HG02840 (cell line): ENCODE results near the gene CIAPIN1.

ENCODE experiments used
- ATAC-seq: cut with Tn5 transposase; IDR thresholded peaks from one replicate; pipeline ENCODE4 v1.9.1; 2021; ENCODE audit warnings: mild to moderate bottlenecking, moderate library complexity, moderate number of reproducible peaks; ENCODE audit not compliant: unreplicated experiment, low FRiP score

CIAPIN1 gene

GRCh38 chr16:57387598-57388354, 59.4 kb downstream of the CIAPIN1 start:
- no peak for ATAC-seq

DNA sequence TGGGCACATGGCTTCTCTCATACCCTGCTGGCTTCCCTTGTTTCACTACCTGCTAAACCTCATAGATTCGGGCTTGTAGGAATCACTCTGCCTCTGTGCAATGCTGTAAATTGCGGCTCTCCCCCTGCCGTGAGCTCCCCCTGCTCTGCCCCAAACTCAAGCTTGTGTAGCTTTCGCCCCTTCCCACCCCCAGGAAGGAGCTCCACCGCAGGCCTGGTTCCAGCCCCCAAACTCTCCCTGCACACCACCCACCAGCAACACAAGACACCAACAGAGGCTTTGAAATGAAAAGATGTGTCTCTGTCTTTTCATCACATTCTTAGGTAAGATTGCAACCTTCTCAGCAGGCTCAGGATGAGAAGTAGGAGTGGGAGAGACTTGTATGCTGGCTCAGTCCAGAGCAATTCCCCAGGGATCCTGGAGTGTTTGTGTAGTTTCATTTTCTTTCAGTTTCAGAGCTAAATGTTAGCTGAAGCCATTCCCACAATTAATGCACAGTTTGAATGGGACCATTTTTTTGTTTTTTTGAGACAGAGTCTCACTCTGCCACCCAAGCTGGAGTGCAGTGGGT, 60.7 kb downstream of the CIAPIN1 start:
- no peak for ATAC-seq

DNA sequence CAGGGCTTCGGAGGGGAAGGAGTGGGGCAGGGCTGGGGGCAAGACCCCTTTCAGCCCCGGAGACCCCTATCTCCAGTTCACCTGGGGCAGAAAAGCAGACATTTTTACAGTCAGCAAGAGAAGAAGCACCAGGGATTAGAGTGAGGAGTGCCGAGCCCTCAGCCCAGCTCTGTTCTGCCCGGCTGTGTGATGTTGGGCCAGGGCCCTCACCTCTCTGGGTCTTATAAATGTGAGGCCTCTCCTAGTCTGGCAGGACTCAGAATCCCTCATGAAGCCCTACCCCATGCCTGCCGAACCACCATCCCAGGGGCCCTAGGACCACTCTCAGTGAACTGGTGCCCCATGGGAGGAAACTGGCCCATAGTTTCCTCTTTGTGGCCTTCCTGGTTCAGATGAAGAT, 62.1 kb downstream of the CIAPIN1 start:
- no peak for ATAC-seq

DNA sequence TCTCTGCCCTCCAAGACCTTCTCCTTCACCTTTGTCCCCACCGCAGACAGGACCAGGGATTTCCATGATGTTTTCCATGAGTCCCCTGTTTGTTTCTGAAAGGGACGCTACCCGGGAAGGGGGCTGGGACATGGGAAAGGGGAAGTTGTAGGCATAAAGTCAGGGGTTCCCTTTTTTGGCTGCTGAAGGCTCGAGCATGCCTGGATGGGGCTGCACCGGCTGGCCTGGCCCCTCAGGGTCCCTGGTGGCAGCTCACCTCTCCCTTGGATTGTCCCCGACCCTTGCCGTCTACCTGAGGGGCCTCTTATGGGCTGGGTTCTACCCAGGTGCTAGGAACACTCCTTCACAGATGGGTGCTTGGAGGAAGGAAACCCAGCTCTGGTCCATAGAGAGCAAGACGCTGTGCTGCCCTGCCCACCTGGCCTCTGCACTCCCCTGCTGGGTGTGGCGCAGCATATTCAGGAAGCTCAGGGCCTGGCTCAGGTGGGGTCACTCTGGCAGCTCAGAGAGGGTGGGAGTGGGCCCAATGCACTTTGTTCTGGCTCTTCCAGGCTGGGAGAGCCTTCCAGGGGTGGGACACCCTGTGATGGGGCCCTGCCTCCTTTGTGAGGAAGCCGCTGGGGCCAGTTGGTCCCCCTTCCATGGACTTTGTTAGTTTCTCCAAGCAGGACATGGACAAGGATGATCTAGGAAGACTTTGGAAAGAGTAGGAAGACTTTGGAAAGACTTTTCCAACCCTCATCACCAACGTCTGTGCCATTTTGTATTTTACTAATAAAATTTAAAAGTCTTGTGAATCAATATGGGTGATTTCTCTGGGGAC, 62.7 kb downstream of the CIAPIN1 start:
- no peak for ATAC-seq

- ATAC-seq, result no peak
Observed at GRCh38 chr16:57383276-57384247, 63.6 kb downstream of the CIAPIN1 start.

- ATAC-seq, result no peak
Observed at GRCh38 chr16:57382535-57383275, 64.5 kb downstream of the CIAPIN1 start.

DNA sequence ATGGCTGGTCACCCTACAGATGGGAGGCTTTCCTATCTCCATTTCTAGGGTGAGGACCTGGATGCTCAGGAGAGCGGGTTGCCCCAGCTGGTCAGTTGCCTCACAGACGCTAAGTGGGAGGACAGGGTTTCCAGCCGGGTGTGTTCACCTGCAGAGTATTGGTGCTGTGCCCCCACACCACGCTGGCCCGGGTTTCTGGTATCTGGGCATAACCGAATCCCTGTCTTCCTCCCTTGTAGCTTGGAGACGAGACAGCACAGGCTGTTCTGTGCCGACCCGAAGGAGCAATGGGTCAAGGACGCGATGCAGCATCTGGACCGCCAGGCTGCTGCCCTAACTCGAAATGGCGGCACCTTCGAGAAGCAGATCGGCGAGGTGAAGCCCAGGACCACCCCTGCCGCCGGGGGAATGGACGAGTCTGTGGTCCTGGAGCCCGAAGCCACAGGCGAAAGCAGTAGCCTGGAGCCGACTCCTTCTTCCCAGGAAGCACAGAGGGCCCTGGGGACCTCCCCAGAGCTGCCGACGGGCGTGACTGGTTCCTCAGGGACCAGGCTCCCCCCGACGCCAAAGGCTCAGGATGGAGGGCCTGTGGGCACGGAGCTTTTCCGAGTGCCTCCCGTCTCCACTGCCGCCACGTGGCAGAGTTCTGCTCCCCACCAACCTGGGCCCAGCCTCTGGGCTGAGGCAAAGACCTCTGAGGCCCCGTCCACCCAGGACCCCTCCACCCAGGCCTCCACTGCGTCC, 65.2 kb downstream of the CIAPIN1 start:
- no peak for ATAC-seq

GRCh38 chr16:57380671-57381462, 66.3 kb downstream of the CIAPIN1 start:
- no peak for ATAC-seq

GRCh38 chr16:57379579-57379978, 67.6 kb downstream of the CIAPIN1 start:
- no peak for ATAC-seq
